IMR-90 (cell line): ENCODE results near the gene GPHB5. TPM values are rescaled to one million over a fixed set of nuclear protein-coding genes. Genes with fewer than 3 reads are reported as not detected.

Experiments used
- ATAC-seq: fragments of 200-7000 bp; cut with Tn5 transposase; 2 replicates; pipeline ENCODE4 v1.9.1; 2020; ENCODE audit warnings: low read depth, mild to moderate bottlenecking, moderate library complexity
- BruUV-seq: library from RNA; stranded (reverse); fragments of 400-500 nt; replicated peaks from 2 replicates; lab custom pipeline; 2021; lab: Mats Ljungman, UMichigan
- CTCF ChIA-PET: fragments of 300-600 bp; formaldehyde crosslinking; extraction: SDS; loops from one replicate; lab custom pipeline; 2021; ENCODE audit warnings: antibody characterized with exemption; lab: Yijun Ruan, JAX
- POLR2A ChIA-PET: fragments of 300-600 bp; sonication (Branson Sonifier 250); formaldehyde crosslinking; loops from one replicate; lab custom pipeline; 2022; ENCODE audit warnings: antibody characterized with exemption; ENCODE audit not compliant: unreplicated experiment; lab: Charles Lee
- DNase-seq: peaks from one replicate; pipeline ENCODE4 v3.0.0; 2013
- H2AFZ ChIP-seq: replicated peaks from 2 replicates; pipeline ENCODE3; 2013; ENCODE audit warnings: low read length, mild to moderate bottlenecking; ENCODE audit not compliant: poor library complexity
- H2AK5ac ChIP-seq: 2 replicates; pipeline ENCODE4 v1.6.1; 2013; ENCODE audit warnings: low read depth, low read length, inconsistent platforms
- H2AK9ac ChIP-seq: replicated peaks from 2 replicates; pipeline ENCODE3; 2013; ENCODE audit warnings: mild to moderate bottlenecking, low read depth, low read length, moderate library complexity; ENCODE audit not compliant: poor library complexity
- H2BK120ac ChIP-seq: 2 replicates; pipeline ENCODE4 v1.6.1; 2013; ENCODE audit warnings: low read depth, low read length, inconsistent platforms
- H2BK15ac ChIP-seq: 3 replicates; pipeline ENCODE4 v1.6.1; 2013; ENCODE audit warnings: low read depth, low read length, inconsistent platforms
- H2BK20ac ChIP-seq: 2 replicates; pipeline ENCODE4 v1.6.1; 2013; ENCODE audit warnings: low read depth, mild to moderate bottlenecking, inconsistent platforms, low read length, moderate library complexity
- H2BK5ac ChIP-seq: 2 replicates; pipeline ENCODE4 v1.6.1; 2013; ENCODE audit warnings: mild to moderate bottlenecking, low read depth, low read length, inconsistent platforms; ENCODE audit not compliant: poor library complexity, severe bottlenecking
- H3K14ac ChIP-seq: replicated peaks from 2 replicates; pipeline ENCODE4 v1.6.1; 2013; ENCODE audit warnings: low read depth, low read length, inconsistent platforms
- H3K18ac ChIP-seq: 2 replicates; pipeline ENCODE4 v1.6.1; 2013; ENCODE audit warnings: low read depth, low read length, control low read depth
- H3K23ac ChIP-seq: 2 replicates; pipeline ENCODE4 v1.6.1; 2013; ENCODE audit warnings: low read depth, low read length, inconsistent platforms
- H3K27ac ChIP-seq: 2 replicates; pipeline ENCODE4 v1.5.1; 2013; ENCODE audit warnings: mild to moderate bottlenecking, control low read depth, low read length; ENCODE audit not compliant: insufficient read depth
- H3K27me3 ChIP-seq: 2 replicates; pipeline ENCODE4 v1.6.1; 2013; ENCODE audit warnings: low read length; ENCODE audit not compliant: control insufficient read depth, insufficient read depth
- H3K36me3 ChIP-seq: 2 replicates; pipeline ENCODE4 v1.6.1; 2013; ENCODE audit warnings: low read length, mixed read lengths; ENCODE audit not compliant: control insufficient read depth, insufficient read depth
- H3K4ac ChIP-seq: 2 replicates; pipeline ENCODE4 v1.6.1; 2013; ENCODE audit warnings: low read depth, low read length, inconsistent platforms
- H3K4me1 ChIP-seq: 2 replicates; pipeline ENCODE4 v1.6.1; 2013; ENCODE audit warnings: low read length, mixed read lengths; ENCODE audit not compliant: control insufficient read depth, insufficient read depth
- H3K4me2 ChIP-seq: 2 replicates; pipeline ENCODE4 v1.6.1; 2013; ENCODE audit warnings: low read depth, mild to moderate bottlenecking, control low read depth, low read length, moderate library complexity
- H3K4me3 ChIP-seq: 2 replicates; pipeline ENCODE4 v1.5.1; 2013; ENCODE audit warnings: low read depth, mild to moderate bottlenecking, control low read depth, low read length, moderate library complexity; ENCODE audit not compliant: insufficient read depth
- H3K56ac ChIP-seq: 2 replicates; pipeline ENCODE4 v1.6.1; 2013; ENCODE audit warnings: low read length, inconsistent platforms; ENCODE audit not compliant: insufficient read depth; ENCODE audit errors: extremely low read depth
- H3K79me1 ChIP-seq, 2 experiments: 2 replicates each; pipeline ENCODE4 v1.6.1; 2013; ENCODE audit warnings: low read length in 2 of 2, inconsistent platforms in 1 of 2, low read depth in 1 of 2
- H3K9ac ChIP-seq: 2 replicates; pipeline ENCODE4 v1.6.1; 2013; ENCODE audit warnings: low read depth, low read length, control low read depth
- H3K9me1 ChIP-seq: 2 replicates; pipeline ENCODE4 v1.6.1; 2013; ENCODE audit warnings: low read length, inconsistent platforms; ENCODE audit not compliant: insufficient read depth
- H3K9me3 ChIP-seq: 2 replicates; pipeline ENCODE4 v1.6.1; 2013; ENCODE audit warnings: low read length; ENCODE audit not compliant: control insufficient read depth, insufficient read depth
- H4K20me1 ChIP-seq: 2 replicates; pipeline ENCODE4 v1.6.1; 2013; ENCODE audit warnings: low read length, inconsistent platforms; ENCODE audit not compliant: insufficient read depth
- H4K5ac ChIP-seq: 2 replicates; pipeline ENCODE4 v1.6.1; 2013; ENCODE audit warnings: mild to moderate bottlenecking, low read depth, low read length, control low read depth
- H4K8ac ChIP-seq, 2 experiments: 2 replicates each; pipeline ENCODE4 v1.6.1; 2013; ENCODE audit warnings: low read depth in 2 of 2, low read length in 2 of 2, control low read depth in 1 of 2, inconsistent platforms in 1 of 2
- H4K91ac ChIP-seq: 2 replicates; pipeline ENCODE4 v1.6.1; 2013; ENCODE audit warnings: low read depth, low read length, inconsistent platforms; ENCODE audit not compliant: insufficient read depth
- BHLHE40 ChIP-seq: fragments of 150-350 bp; IDR thresholded peaks from 2 replicates; pipeline ENCODE4 v1.6.1; 2016; ENCODE audit warnings: mild to moderate bottlenecking, low read depth, low read length
- CEBPB ChIP-seq: IDR thresholded peaks from 2 replicates; pipeline ENCODE4 v1.6.1; 2012; ENCODE audit warnings: low read depth, low read length, improper control_type of control experiment
- CHD1 ChIP-seq: IDR thresholded peaks from 2 replicates; pipeline ENCODE4 v1.6.1; 2012; ENCODE audit warnings: low read depth, low read length, improper control_type of control experiment
- CTCF ChIP-seq: conservative IDR thresholded peaks from 2 replicates; pipeline ENCODE4 v1.5.1; 2012; ENCODE audit warnings: mild to moderate bottlenecking, low read depth, low read length, improper control_type of control experiment
- FOS ChIP-seq: fragments of 150-350 bp; IDR thresholded peaks from 2 replicates; pipeline ENCODE4 v1.6.1; 2016; ENCODE audit warnings: low read depth, low read length
- MAFK ChIP-seq: IDR thresholded peaks from 2 replicates; pipeline ENCODE4 v1.6.1; 2012; ENCODE audit warnings: low read depth, low read length, improper control_type of control experiment
- MAZ ChIP-seq: IDR thresholded peaks from 2 replicates; pipeline ENCODE4 v1.6.1; 2012; ENCODE audit warnings: low read depth, mild to moderate bottlenecking, low read length, improper control_type of control experiment, moderate library complexity, borderline replicate concordance
- MXI1 ChIP-seq: IDR thresholded peaks from 2 replicates; pipeline ENCODE4 v1.6.1; 2012; ENCODE audit warnings: low read depth, mild to moderate bottlenecking, low read length, moderate library complexity, borderline replicate concordance
- NFE2L2 ChIP-seq: fragments of 150-350 bp; IDR thresholded peaks from 2 replicates; pipeline ENCODE4 v1.6.1; 2016; ENCODE audit warnings: low read depth, mild to moderate bottlenecking, low read length
- POLR2A ChIP-seq: IDR thresholded peaks from 2 replicates; pipeline ENCODE4 v1.6.1; 2012; ENCODE audit warnings: mild to moderate bottlenecking, low read depth, low read length
- RAD21 ChIP-seq: IDR thresholded peaks from 2 replicates; pipeline ENCODE4 v1.6.1; 2012; ENCODE audit warnings: low read length, improper control_type of control experiment
- RCOR1 ChIP-seq: IDR thresholded peaks from 2 replicates; pipeline ENCODE4 v1.6.1; 2012; ENCODE audit warnings: mild to moderate bottlenecking, low read length, improper control_type of control experiment; ENCODE audit not compliant: insufficient replicate concordance
- RFX5 ChIP-seq: IDR thresholded peaks from 2 replicates; pipeline ENCODE4 v1.8.0; 2012; ENCODE audit warnings: low read depth, mild to moderate bottlenecking, low read length, moderate library complexity
- SMC3 ChIP-seq: fragments of 150-350 bp; IDR thresholded peaks from 2 replicates; pipeline ENCODE4 v1.6.1; 2016; ENCODE audit warnings: low read depth, mild to moderate bottlenecking, antibody characterized with exemption, low read length, moderate library complexity
- USF2 ChIP-seq: fragments of 150-350 bp; IDR thresholded peaks from 2 replicates; pipeline ENCODE4 v1.6.1; 2017; ENCODE audit warnings: mild to moderate bottlenecking, antibody characterized with exemption, low read length, low read depth
- WGBS, 2 experiments: methylation state at CpG; one replicate each; pipeline versions ENCODE4 v1.1.5 to v1.1.7; 2013; ENCODE audit warnings: missing lambda C conversion rate in 2 of 2; ENCODE audit not compliant: insufficient read length in 1 of 2; ENCODE audit errors: extremely low coverage in 2 of 2; 5-methylcytosine and 5-hydroxymethylcytosine counted together
- dilution Hi-C: fragments of 300-500 bp; cut with HindIII; formaldehyde crosslinking; loops from one replicate; pipeline ENCODE4 v1.14.3; 2018; ENCODE audit warnings: low sequenced_read_pairs; ENCODE audit not compliant: unreplicated experiment
- in situ Hi-C: fragments of 300-500 bp; cut with MboI; formaldehyde crosslinking; loops from 3 replicates; pipeline ENCODE4 v1.14.3; 2019; ENCODE audit warnings: low sequenced_read_pairs, inconsistent platforms, mixed read lengths
- intact Hi-C: fragments of 100-400 bp; cut with micrococcal nuclease; formaldehyde crosslinking; loops from 2 replicates; pipeline ENCODE4 v1.10.0; 2022
- polyA plus RNA-seq, 3 experiments: library from polyadenylated mRNA; depleted of rRNA; stranded (reverse); fragments of >200 nt; gene quantifications; 2 replicates each; pipeline ENCODE4 v1.2.3, GENCODE V29; 2012; ENCODE audit warnings: low replicate concordance in 1 of 3
- total RNA-seq: library from RNA; depleted of rRNA; stranded (reverse); fragments of >200 nt; gene quantifications from 2 replicates; pipeline ENCODE4 v1.2.3, GENCODE V29; 2012
- TF ChIP-seq, protein P1 (sequence below): fragments of 150-350 bp; IDR thresholded peaks from 2 replicates; pipeline ENCODE4 v1.6.1; 2016; ENCODE audit warnings: low read depth, mild to moderate bottlenecking, low read length, moderate library complexity, borderline replicate concordance

The GPHB5 gene
- total and polyA plus RNA-seq, 2 of the 4 experiments (the other 2 are of a cell fraction) = not detected

DNA sequence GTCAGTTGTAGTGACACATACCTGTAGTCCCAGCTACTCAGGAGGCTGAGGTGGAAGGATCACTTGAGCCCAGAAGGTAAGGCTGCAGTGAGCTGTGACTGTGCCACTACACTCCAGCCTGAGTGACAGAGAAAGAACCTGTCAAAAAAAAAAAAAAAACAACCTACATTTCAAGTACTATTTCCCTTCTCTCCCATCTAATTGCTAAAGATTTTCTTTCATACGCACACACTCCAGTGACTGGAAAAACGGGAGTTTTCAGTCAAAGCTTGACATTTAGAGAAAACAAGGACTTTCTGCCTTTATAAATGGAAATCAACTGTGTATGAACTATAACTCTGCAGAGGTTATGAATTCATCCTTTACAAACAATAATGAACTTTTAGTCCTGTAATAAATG, 25.9 kb downstream of the GPHB5 start:
- Histone ChIP-seq H2BK120ac (no peak overlapping the region), H3K18ac (no peak overlapping the region), H3K9me3 (no peaks in the 10 kb centered on the region), H4K20me1 (no peaks in the 10 kb centered on the region), H2AFZ (no peak overlapping the region), H3K4me2 (no peak overlapping the region), H3K9me1 (no peaks in the 10 kb centered on the region), H3K4me3 (no peak overlapping the region), H3K36me3 (peaks cover 4% of the 10 kb centered on the region; the same call in 1 of the 2 replicates), H3K79me1 (no peaks in the 10 kb centered on the region), H2AK5ac (no peak overlapping the region), H3K56ac (no peak overlapping the region), H2BK20ac (no peak overlapping the region), H3K4ac (no peak overlapping the region), H3K9ac (no peak overlapping the region), H2BK5ac (no peak overlapping the region), H2AK9ac (no peak overlapping the region), H4K8ac (no peak overlapping the region), H3K27ac (no peak overlapping the region), H4K91ac (no peak overlapping the region), H3K4me1 (no peaks in the 10 kb centered on the region), H3K23ac (no peak overlapping the region), H2BK15ac (no peak overlapping the region), H4K5ac (no peak overlapping the region), H3K27me3 (no peaks in the 10 kb centered on the region), H3K14ac (no peak overlapping the region)
- POLR2A ChIA-PET = interaction anchor here (0.6 kb wide), 1 partner anchor 1138 kb away, joined by 4 read pairs; no protein-coding TSS in a partner anchor
- in situ Hi-C loops (no loop called here), dilution Hi-C loops (no loop called here), intact Hi-C loops (no loop called here)
- WGBS, 2 experiments = no CpG with 5 or more reads among the region's 2 CpGs
- DNase-seq (no peak), ATAC-seq (no peak)
- TF ChIP-seq USF2 (no peak), CTCF (no peak), RCOR1 (no peak), RAD21 (no peak), BHLHE40 (no peak), CEBPB (no peak), MAFK (no peak), NFE2L2 (no peak), RFX5 (no peak), MAZ (no peak), MXI1 (no peak), SMC3 (no peak), CHD1 (no peak), POLR2A (no peak), FOS (no peak)
- TF ChIP-seq, protein P1, sequence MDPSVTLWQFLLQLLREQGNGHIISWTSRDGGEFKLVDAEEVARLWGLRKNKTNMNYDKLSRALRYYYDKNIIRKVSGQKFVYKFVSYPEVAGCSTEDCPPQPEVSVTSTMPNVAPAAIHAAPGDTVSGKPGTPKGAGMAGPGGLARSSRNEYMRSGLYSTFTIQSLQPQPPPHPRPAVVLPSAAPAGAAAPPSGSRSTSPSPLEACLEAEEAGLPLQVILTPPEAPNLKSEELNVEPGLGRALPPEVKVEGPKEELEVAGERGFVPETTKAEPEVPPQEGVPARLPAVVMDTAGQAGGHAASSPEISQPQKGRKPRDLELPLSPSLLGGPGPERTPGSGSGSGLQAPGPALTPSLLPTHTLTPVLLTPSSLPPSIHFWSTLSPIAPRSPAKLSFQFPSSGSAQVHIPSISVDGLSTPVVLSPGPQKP = no peak
- CTCF ChIA-PET = interaction anchor here (0.6 to 1.1 kb wide), 2 partner anchors 96 to 227 kb away, joined by 3 to 4 read pairs; no protein-coding TSS in a partner anchor
- no TSS peak for BruUV-seq
